HG02884 (cell line): Measurements from ENCODE around the gene CLIC1.

Source experiments
- ATAC-seq: cut with Tn5 transposase; IDR thresholded peaks from one replicate; pipeline ENCODE4 v1.9.1; 2021; ENCODE audit warnings: mild to moderate bottlenecking, moderate library complexity; ENCODE audit not compliant: unreplicated experiment

The CLIC1 gene

DNA sequence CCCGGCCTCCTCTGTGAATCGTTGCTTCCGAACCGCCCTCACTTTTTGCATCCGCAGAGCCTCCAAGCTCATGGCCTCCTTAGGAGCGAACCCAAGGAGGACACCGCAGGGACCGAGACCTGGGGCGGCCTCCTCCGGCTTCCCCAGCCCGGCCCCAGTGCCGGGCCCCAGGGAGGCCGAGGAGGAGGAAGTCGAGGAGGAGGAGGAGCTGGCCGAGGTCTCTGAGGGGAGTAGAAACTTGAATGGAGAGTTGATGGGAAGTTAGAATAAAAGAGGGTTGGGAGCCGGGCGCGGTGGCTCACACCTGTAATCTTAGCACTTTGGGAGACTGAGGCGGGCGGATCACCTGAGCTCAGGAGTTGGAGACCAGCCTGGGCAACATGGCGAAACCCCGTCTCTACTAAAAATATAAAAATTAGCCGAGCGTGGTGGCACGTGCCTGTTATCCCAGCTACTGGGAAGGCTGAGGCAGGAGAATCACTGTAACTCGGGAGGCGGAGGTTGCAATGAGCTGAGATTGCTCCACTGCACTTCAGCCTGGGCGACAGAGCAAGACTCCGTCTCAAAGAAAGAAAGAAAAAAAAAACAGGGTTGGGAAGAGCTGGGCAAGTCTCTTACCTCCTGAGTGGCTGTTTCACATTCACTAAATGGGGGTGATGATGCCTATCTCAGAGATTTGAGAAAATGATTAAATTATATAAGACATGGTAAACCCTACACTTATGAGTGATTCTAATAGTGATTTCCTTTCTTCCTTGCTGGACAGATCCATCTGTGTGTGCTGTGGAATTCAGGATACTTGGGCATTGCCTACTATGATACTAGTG is 4.3 kb upstream of the CLIC1 start:
- ATAC-seq = peak; percentile 4

DNA sequence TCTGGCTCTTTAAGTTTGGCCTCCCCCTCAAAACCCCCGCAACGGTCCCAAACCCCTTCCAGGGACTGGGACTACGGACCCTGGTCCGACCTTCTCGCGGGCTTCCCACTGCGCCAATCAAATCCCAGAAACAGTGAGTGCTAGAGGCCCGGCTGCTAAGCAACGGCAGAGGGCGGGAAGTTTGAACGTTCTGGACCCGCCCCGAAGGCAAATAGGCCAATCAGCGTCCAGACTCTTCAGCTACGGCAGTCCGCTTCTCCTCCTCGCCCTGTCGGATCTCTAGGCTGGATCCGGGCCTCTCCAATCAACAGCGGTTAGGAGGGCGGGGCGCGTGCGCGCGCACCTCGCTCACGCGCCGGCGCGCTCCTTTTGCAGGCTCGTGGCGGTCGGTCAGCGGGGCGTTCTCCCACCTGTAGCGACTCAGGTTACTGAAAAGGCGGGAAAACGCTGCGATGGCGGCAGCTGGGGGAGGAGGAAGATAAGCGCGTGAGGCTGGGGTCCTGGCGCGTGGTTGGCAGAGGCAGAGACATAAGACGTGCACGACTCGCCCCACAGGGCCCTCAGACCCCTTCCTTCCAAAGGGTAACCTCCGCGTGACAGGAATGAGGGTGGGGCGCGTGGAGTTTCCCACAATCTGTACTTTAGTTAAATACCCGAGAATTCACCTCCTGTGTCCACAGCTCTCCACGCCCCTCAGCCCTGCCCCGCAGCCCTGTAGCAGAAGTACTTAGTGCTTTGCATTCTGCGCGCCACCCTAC is 3.5 kb upstream of the CLIC1 start, which contains the start of gene MSH5:
Gene MSH5 (plus strand): TSS at position 367 of the 758 bp plus-strand sequence. CDS start 462 bp downstream, outside the sequence.
- peak; percentile 63 for ATAC-seq

GRCh38 chr6:31737991-31738979 is 2.0 kb upstream of the CLIC1 start:
- ATAC-seq = no peak

- ATAC-seq = no peak
These were observed 1.1 kb upstream of the CLIC1 start for GRCh38 chr6:31737315-31737990.

- no peak for ATAC-seq
These were observed 511 bp upstream of the CLIC1 start for GRCh38 chr6:31736768-31737314.

DNA sequence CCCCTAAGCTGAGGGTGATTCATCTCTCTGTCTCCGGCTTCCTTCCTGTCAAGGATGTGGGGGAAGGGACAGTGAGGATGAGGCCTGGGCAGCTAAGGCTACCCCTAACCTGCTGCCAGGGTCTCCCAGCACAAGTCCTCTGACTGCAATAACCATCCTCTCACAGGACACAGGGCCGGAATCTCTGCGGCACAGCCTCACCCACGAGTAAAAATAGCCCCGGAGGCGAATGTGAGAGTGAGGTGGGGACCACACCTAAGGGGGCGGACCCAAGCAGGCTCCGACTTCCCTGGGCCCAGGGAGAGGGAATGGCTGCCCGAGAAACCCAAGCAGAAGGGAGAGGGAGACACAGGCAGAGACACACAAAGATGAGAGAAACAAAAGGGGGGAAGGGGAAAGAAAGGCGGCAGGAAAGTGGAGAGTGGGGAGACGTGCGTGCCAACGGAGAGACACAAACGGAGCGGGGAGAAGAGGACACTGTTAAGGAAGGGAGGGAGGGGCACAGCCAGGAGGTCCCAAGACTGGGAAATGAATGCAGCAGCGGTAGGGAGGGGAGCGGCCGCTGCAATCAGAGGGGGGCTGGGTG is 1.4 kb downstream of the CLIC1 start:
- no peak for ATAC-seq

DNA sequence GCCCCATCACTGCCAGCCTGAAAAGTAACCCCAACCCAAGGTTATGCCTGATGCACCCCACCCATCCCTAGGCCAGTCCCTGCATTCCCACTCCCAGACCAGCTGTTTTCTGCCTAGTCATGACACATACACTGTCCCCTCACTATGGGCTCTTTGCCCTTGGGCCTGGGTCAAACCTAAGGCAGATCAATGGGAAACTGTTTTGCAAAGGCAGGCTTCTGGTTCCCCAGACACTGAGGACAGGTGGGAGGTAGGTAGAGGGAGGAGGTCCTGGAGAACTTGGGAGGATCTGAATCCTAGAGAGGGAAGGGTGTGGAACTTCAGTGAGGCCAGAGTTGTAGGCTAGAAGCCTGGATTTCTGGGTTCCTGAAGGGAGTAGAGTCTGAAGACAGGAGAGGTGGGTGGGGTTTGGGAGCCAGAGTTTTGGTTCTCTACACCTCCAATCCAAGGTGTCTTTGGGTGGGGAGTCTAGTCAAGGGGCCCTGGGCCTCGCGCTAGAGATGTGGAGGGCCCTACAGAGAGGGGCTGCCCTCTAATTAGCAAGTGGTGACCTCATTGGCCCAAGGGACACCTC is 2.0 kb downstream of the CLIC1 start:
- no peak for ATAC-seq

- ATAC-seq = no peak
These were observed 2.6 kb downstream of the CLIC1 start for GRCh38 chr6:31733734-31734133.

- ATAC-seq = no peak
These were observed 4.3 kb downstream of the CLIC1 start for GRCh38 chr6:31732029-31732428.

- no peak for ATAC-seq
These were observed 5.7 kb downstream of the CLIC1 start for GRCh38 chr6:31730631-31731086.

GRCh38 chr6:31729979-31730630 is 6.2 kb downstream of the CLIC1 start:
- no peak for ATAC-seq

GRCh38 chr6:31729515-31729978 is 6.8 kb downstream of the CLIC1 start:
- no peak for ATAC-seq

GRCh38 chr6:31728767-31729514 is 7.4 kb downstream of the CLIC1 start, which contains the start of gene DDAH2:
DDAH2 (minus strand) TSS chr6:31729299; CDS start chr6:31729161, 138 bp downstream.
- no peak for ATAC-seq

DNA sequence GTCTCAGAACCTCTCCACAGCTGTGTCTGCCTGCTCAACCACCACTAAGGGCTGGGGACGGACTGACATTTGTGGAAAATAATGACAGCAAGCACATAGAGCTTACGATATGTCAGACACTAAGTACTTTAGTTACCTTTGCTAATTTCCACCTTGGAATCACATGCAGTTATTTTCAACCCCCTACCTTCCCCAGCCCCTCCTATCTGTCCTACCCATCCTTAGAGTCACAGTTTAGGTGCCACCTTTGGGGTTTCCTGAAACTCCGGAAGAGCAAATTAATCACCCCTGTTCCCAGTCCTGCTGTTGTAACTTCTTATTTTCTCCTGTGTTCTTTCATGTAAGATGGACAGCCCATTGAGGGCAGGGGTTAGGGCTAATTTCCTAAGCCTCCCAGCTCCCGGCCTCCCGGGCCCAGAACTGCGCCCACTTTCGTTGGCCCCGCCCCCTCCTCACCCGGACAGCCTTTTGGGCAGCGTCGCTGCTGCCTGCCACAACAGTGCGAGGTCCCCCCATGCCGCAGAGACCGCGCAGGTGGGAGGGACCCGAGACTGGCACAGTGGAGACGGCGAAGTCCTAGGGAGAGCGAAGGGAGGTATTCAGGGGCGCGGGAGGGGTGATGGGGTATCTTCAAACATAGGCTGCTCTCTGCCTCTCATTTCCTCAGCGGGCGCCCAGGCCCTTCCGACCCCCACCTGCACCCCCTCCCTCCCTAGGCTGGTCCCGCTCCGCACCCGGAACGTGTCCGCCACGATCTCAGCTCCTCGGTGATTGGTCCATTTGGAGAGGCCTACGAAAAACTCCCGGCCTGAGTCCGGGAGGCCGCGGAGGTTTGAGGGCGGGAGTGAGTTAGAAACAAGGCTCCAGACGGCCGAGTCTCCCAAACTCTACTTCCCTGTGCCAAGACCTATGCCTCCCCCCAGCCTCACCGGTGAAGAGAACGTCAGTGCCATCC is 8.3 kb downstream of the CLIC1 start:
- ATAC-seq = no peak

- ATAC-seq = no peak
These were observed 9.2 kb downstream of the CLIC1 start for GRCh38 chr6:31727034-31727716.
